Activated CD4-positive, alpha-beta T cell treated with anti-CD3 and anti-CD28 coated beads for 36 hours (primary cell): ENCODE data around the gene CXorf38. TPM values are rescaled to one million over a fixed set of nuclear protein-coding genes. Genes with fewer than 3 reads are reported as not detected.

Source experiments
- ATAC-seq: fragments of 200-7000 bp; cut with Tn5 transposase; one replicate; pipeline ENCODE4 v1.10.0; 2021; ENCODE audit warnings: mild to moderate bottlenecking, moderate library complexity
- CTCF ChIA-PET: fragments of 350-600 bp; sonication (Branson Sonifier 250); formaldehyde crosslinking; loops from one replicate; lab custom pipeline; 2021; ENCODE audit warnings: antibody characterized with exemption; lab: Charles Lee
- POLR2A ChIA-PET: fragments of 350-600 bp; sonication (Branson Sonifier 250); formaldehyde crosslinking; loops from one replicate; lab custom pipeline; 2021; ENCODE audit warnings: antibody characterized with exemption, inconsistent platforms; lab: Charles Lee
- DNase-seq: peaks from one replicate; pipeline ENCODE4 v3.0.0-alpha.2; 2020
- H3K27ac Mint-ChIP-seq: one replicate; pipeline ENCODE4 v1.8.0; 2021; ENCODE audit warnings: mixed read lengths
- H3K27me3 Mint-ChIP-seq: one replicate; pipeline ENCODE4 v1.8.0; 2021; ENCODE audit warnings: mixed read lengths
- H3K36me3 Mint-ChIP-seq: one replicate; pipeline ENCODE4 v1.8.0; 2021; ENCODE audit warnings: low read depth, mixed read lengths
- H3K4me1 Mint-ChIP-seq: one replicate; pipeline ENCODE4 v1.8.0; 2021; ENCODE audit warnings: mixed read lengths
- H3K4me3 Mint-ChIP-seq: one replicate; pipeline ENCODE4 v1.8.0; 2021; ENCODE audit warnings: mild to moderate bottlenecking, moderate library complexity, mixed read lengths
- H3K9me3 Mint-ChIP-seq: one replicate; pipeline ENCODE4 v1.8.0; 2021; ENCODE audit warnings: low read depth, mixed read lengths
- intact Hi-C, 2 experiments: fragments of 100-400 bp; cut with DNase I in 1 of 2; cut with micrococcal nuclease in 1 of 2; formaldehyde crosslinking; loops; one replicate each; pipeline versions ENCODE4 v1.14.2 to v1.15.1; 2022 to 2024; cut with DNase I, micrococcal nuclease
- total RNA-seq, 2 experiments: library from RNA; stranded (reverse); gene quantifications; one replicate each; pipeline ENCODE4 v1.2.3, GENCODE V29; 2021

Gene CXorf38
- 10 to 100 TPM; 15.8 to 20.5 TPM for total RNA-seq

- intact Hi-C loops = loop anchor here (1.0 to 10.0 kb wide), 8 partner anchors 67 to 1843 kb away; partner anchors contain the start of genes ATP6AP2 (in 1 of the 2), DDX3X (in 1 of the 2), MED14 (in 1 of the 2) and MID1IP1 (in 1 of the 2)
- no peaks in the 10 kb centered on the region for H3K9me3 Mint-ChIP-seq
Measured at GRCh38 chrX:40647307-40648197, at the start of gene CXorf38. Gene CXorf38 (minus strand): TSS chrX:40647561. CDS start chrX:40647520, 41 bp downstream.

GRCh38 chrX:40694802-40695201 lies 47.4 kb upstream of the CXorf38 start:
- ATAC-seq = no peak
- Mint-ChIP-seq H3K4me3 (no peak overlapping the region), H3K27ac (no peak overlapping the region), H3K36me3 (peaks cover 25% of the 10 kb centered on the region), H3K27me3 (no peaks in the 10 kb centered on the region), H3K4me1 (no peaks in the 10 kb centered on the region), H3K9me3 (no peaks in the 10 kb centered on the region)
- DNase-seq = no peak
- ChIA-PET CTCF (no interaction called here), POLR2A (no interaction called here)
- intact Hi-C loops = no loop called here

More at GRCh38 chrX:40647307-40648197, at the start of gene CXorf38:
- Mint-ChIP-seq H3K4me3 (peak within 1 kb of the TSS; percentile 97), H3K27me3 (no peaks in the 10 kb centered on the region), H3K27ac (peak within 1 kb of the TSS; percentile 95), H3K36me3 (peaks cover 24% of the 10 kb centered on the region), H3K4me1 (peaks cover 23% of the 10 kb centered on the region)
- ATAC-seq (peak; percentile 78), DNase-seq (peak; percentile 94)
- POLR2A ChIA-PET = interaction anchor here (1.0 to 1.3 kb wide), 2 partner anchors 58 to 103 kb away, joined by 3 to 5 read pairs; no protein-coding TSS in a partner anchor
- CTCF ChIA-PET = interaction anchor here (1.1 to 2.3 kb wide), 2 partner anchors 103 to 147 kb away, joined by 3 to 11 read pairs; no protein-coding TSS in a partner anchor

GRCh38 chrX:40688929-40689328 lies 41.6 kb upstream of the CXorf38 start:
- ATAC-seq = no peak
- POLR2A ChIA-PET = no interaction called here

GRCh38 chrX:40687169-40687568 lies 39.8 kb upstream of the CXorf38 start:
- intact Hi-C loops = loop anchor here in 1 of 2 experiments (10.0 kb wide), 1 partner anchor 48 kb away; the partner anchor contains the start of gene MED14
- ChIA-PET CTCF (interaction anchor here (0.7 to 2.2 kb wide), 4 partner anchors 20 to 148 kb away, joined by 3 to 11 read pairs (median 3); no protein-coding TSS in a partner anchor), POLR2A (interaction anchor here (0.5 kb wide), 1 partner anchor 97 kb away, joined by 3 read pairs; no protein-coding TSS in a partner anchor)
- Mint-ChIP-seq H3K4me1 (peaks cover 26% of the 10 kb centered on the region), H3K9me3 (no peaks in the 10 kb centered on the region), H3K27ac (no peak overlapping the region), H3K36me3 (peaks cover 30% of the 10 kb centered on the region), H3K4me3 (no peak overlapping the region), H3K27me3 (no peaks in the 10 kb centered on the region)
- ATAC-seq (no peak), DNase-seq (no peak)

More at GRCh38 chrX:40688929-40689328, 41.6 kb upstream of the CXorf38 start:
- Mint-ChIP-seq H3K4me1 (peaks cover 19% of the 10 kb centered on the region), H3K4me3 (no peak overlapping the region), H3K36me3 (peaks cover 31% of the 10 kb centered on the region), H3K27ac (no peak overlapping the region), H3K9me3 (no peaks in the 10 kb centered on the region), H3K27me3 (no peaks in the 10 kb centered on the region)
- intact Hi-C loops = loop anchor here in 1 of 2 experiments (10.0 kb wide), 1 partner anchor 46 kb away; the partner anchor contains the start of gene MED14
- DNase-seq = no peak
- CTCF ChIA-PET = no interaction called here

GRCh38 chrX:40685362-40685918 lies 38.1 kb upstream of the CXorf38 start:
- H3K27me3 Mint-ChIP-seq = no peaks in the 10 kb centered on the region
- peaks cover 28% of the 10 kb centered on the region for H3K36me3 Mint-ChIP-seq
- ATAC-seq = peak; percentile 42
- peak overlapping the region; percentile 60 for H3K27ac Mint-ChIP-seq
- DNase-seq = peak; percentile 4
- ChIA-PET CTCF (interaction anchor here (0.9 to 2.2 kb wide), 3 partner anchors 10 to 34 kb away, joined by 3 to 11 read pairs (median 4); no protein-coding TSS in a partner anchor), POLR2A (interaction anchor here (0.6 kb wide), 1 partner anchor 103 kb away, joined by 4 read pairs; no protein-coding TSS in a partner anchor)
- H3K4me1 Mint-ChIP-seq = peaks cover 26% of the 10 kb centered on the region
- H3K9me3 Mint-ChIP-seq = no peaks in the 10 kb centered on the region
- H3K4me3 Mint-ChIP-seq = no peak overlapping the region
- intact Hi-C loops = loop anchor here in 1 of 2 experiments (10.0 kb wide), 1 partner anchor 49 kb away; the partner anchor contains the start of gene MED14

- no peak for ATAC-seq
- Mint-ChIP-seq H3K27ac (no peak overlapping the region), H3K4me1 (peaks cover 26% of the 10 kb centered on the region), H3K9me3 (no peaks in the 10 kb centered on the region), H3K4me3 (no peak overlapping the region), H3K27me3 (no peaks in the 10 kb centered on the region), H3K36me3 (peaks cover 34% of the 10 kb centered on the region)
- ChIA-PET CTCF (interaction anchor here (2.1 kb wide), 1 partner anchor 9 kb away, joined by 6 read pairs; no protein-coding TSS in a partner anchor), POLR2A (no interaction called here)
- no peak for DNase-seq
- intact Hi-C loops = loop anchor here in 1 of 2 experiments (10.0 kb wide), 1 partner anchor 51 kb away; the partner anchor contains the start of gene MED14
Measured at GRCh38 chrX:40684092-40684491, 36.7 kb upstream of the CXorf38 start.

- CTCF ChIA-PET = interaction anchor here (0.7 to 2.1 kb wide), 2 partner anchors 10 to 32 kb away, joined by 3 to 6 read pairs; no protein-coding TSS in a partner anchor
Measured at GRCh38 chrX:40683245-40683644, 35.9 kb upstream of the CXorf38 start.

GRCh38 chrX:40671126-40671525 lies 23.8 kb upstream of the CXorf38 start:
- Mint-ChIP-seq H3K27me3 (no peaks in the 10 kb centered on the region), H3K4me1 (no peaks in the 10 kb centered on the region)

More at GRCh38 chrX:40683245-40683644, 35.9 kb upstream of the CXorf38 start:
- Mint-ChIP-seq H3K4me1 (peaks cover 26% of the 10 kb centered on the region), H3K36me3 (peaks cover 33% of the 10 kb centered on the region), H3K9me3 (no peaks in the 10 kb centered on the region), H3K27ac (peak overlapping the region; percentile 37), H3K27me3 (no peaks in the 10 kb centered on the region), H3K4me3 (no peak overlapping the region)
- POLR2A ChIA-PET = no interaction called here
- intact Hi-C loops = loop anchor here in 1 of 2 experiments (10.0 kb wide), 1 partner anchor 52 kb away; the partner anchor contains the start of gene MED14
- DNase-seq (peak; percentile 6), ATAC-seq (peak; percentile 53)

GRCh38 chrX:40663880-40664630 lies 16.7 kb upstream of the CXorf38 start:
- Mint-ChIP-seq H3K27ac (no peak overlapping the region), H3K36me3 (peaks cover 18% of the 10 kb centered on the region), H3K4me3 (no peak overlapping the region), H3K27me3 (no peaks in the 10 kb centered on the region), H3K4me1 (no peaks in the 10 kb centered on the region), H3K9me3 (no peaks in the 10 kb centered on the region)
- intact Hi-C loops = no loop called here
- DNase-seq = no peak
- POLR2A ChIA-PET = no interaction called here
- no peak for ATAC-seq
- CTCF ChIA-PET = interaction anchor here (0.6 to 0.7 kb wide), 2 partner anchors 8 to 9 kb away, joined by 4 to 6 read pairs; no protein-coding TSS in a partner anchor

More at GRCh38 chrX:40671126-40671525, 23.8 kb upstream of the CXorf38 start:
- ChIA-PET POLR2A (no interaction called here), CTCF (no interaction called here)
- Mint-ChIP-seq H3K27ac (no peak overlapping the region), H3K4me3 (no peak overlapping the region), H3K9me3 (no peaks in the 10 kb centered on the region), H3K36me3 (peaks cover 20% of the 10 kb centered on the region)
- DNase-seq = no peak
- intact Hi-C loops = no loop called here
- no peak for ATAC-seq

GRCh38 chrX:40663078-40663740 lies 15.8 kb upstream of the CXorf38 start:
- intact Hi-C loops = no loop called here
- Mint-ChIP-seq H3K9me3 (no peaks in the 10 kb centered on the region), H3K4me3 (no peak overlapping the region), H3K36me3 (peaks cover 18% of the 10 kb centered on the region), H3K4me1 (no peaks in the 10 kb centered on the region), H3K27ac (no peak overlapping the region), H3K27me3 (no peaks in the 10 kb centered on the region)
- ChIA-PET CTCF (interaction anchor here (0.6 kb wide), 1 partner anchor 9 kb away, joined by 6 read pairs; no protein-coding TSS in a partner anchor), POLR2A (no interaction called here)
- ATAC-seq = no peak
- DNase-seq = no peak
